ENCODE results near the gene UBE2S. TPM values are rescaled to one million over a fixed set of nuclear protein-coding genes. Genes with fewer than 3 reads are reported as not detected.

The UBE2S gene
- total RNA-seq, 4 donors from 2014 or later = 6.2 to 14.6 (median 9.2) TPM

DNA sequence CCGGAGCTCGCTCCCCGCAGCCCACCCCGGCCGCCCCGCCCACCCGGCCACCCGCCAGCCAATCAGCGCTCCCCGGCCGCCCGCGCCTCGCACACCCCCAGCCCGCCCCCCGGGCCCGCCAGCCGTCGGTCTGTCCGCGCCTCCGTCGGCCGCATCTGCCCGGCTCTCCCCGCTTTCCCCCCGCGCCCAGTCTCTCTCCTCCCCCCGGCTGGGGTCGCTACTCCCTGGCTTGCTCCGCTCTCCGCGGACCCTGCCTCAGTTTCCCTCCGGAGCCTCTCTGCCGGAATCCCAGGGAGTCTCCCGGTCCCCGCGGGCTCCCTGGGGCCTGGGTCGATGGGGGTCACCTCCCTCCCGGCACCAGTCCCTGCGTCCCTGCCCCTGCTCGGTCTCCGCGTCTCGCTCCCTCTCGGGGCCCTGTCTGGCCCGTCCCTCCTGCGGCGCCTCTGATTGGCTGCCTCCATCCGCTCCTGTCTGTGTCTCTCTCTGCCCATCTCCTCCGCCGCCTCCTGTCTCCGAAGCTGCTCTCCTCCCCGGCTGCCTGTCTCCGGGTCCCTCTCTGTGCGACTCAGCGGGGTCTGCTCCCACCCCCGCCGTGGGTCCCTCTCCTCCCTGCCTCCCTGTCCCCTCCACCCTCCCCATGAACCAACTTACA lies 37.8 kb downstream of the UBE2S start:
- no peak for DNase-seq (ENCODE audit: low spot score in 2 of 2)

DNA sequence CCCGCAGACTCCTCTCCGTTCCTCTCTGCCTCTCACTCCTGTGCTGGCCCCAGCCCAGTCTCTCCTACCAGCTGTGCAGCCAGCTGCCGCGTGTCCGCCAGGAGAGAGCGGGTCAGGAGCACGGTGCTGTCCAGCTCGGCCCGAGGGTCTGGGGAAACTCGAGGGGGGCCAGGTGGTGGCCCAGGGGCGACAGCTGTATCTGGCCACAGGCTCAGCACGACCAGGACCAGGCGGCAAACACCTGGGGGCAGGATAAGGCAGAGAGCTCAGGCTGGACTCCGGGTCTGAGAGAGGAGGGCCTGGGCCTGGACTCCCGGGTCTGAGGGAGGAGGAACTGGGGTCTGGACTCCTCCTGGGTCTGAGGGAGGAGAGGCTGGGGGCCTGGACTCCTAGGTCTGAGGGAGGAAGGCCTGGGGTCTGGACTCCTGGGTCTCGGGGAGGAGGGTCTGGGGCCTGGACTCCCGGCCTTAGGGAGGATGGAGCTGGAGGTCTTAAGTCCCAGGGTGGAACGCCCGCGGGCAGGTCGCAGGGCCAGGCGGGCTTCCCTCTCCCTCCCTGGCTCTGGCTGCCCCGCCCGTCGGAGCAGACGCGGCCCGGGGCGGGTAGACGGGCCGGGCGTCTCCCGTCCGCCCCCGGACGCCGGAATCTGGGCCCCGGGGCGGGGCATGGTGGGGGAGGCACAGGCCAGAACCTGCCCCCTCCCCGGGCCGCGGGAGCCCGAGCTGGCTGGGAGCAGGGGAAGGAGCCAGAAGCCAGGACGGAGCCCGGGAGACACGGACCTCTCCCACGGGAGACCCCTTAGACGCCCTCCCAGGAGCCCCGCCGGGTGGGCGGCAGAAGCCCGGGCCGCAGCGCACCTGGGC lies 38.7 kb downstream of the UBE2S start:
- DNase-seq (ENCODE audit: low spot score in 2 of 2) = no peak
- WGBS, 2 donors = 15 to 18% methylated on average over 32 to 42 of the region's 54 CpGs
- no peak overlapping the region for H3K4me3 ChIP-seq (ENCODE audit: low read depth, poor library complexity, severe bottlenecking)
- TF ChIP-seq POLR2A (IDR thresholded peaks at IDR 0.05) = no peak
- TF ChIP-seq, protein P1, sequence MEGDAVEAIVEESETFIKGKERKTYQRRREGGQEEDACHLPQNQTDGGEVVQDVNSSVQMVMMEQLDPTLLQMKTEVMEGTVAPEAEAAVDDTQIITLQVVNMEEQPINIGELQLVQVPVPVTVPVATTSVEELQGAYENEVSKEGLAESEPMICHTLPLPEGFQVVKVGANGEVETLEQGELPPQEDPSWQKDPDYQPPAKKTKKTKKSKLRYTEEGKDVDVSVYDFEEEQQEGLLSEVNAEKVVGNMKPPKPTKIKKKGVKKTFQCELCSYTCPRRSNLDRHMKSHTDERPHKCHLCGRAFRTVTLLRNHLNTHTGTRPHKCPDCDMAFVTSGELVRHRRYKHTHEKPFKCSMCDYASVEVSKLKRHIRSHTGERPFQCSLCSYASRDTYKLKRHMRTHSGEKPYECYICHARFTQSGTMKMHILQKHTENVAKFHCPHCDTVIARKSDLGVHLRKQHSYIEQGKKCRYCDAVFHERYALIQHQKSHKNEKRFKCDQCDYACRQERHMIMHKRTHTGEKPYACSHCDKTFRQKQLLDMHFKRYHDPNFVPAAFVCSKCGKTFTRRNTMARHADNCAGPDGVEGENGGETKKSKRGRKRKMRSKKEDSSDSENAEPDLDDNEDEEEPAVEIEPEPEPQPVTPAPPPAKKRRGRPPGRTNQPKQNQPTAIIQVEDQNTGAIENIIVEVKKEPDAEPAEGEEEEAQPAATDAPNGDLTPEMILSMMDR (IDR thresholded peaks at IDR 0.05) = no peak
- intact Hi-C loops (cut with DNase I; ENCODE audit: low total_unique reads) = no loop called here

More for the DNA sequence above, 37.8 kb downstream of the UBE2S start:
- TF ChIP-seq POLR2A (IDR thresholded peaks at IDR 0.05) = no peak
- TF ChIP-seq, protein P1 (IDR thresholded peaks at IDR 0.05) = no peak
- intact Hi-C loops (cut with DNase I; ENCODE audit: low total_unique reads) = no loop called here
- H3K4me3 ChIP-seq (ENCODE audit: low read depth, poor library complexity, severe bottlenecking) = no peak overlapping the region
- WGBS, 2 donors = 0 to 2% methylated on average over 29 to 32 of the region's 59 CpGs

DNA sequence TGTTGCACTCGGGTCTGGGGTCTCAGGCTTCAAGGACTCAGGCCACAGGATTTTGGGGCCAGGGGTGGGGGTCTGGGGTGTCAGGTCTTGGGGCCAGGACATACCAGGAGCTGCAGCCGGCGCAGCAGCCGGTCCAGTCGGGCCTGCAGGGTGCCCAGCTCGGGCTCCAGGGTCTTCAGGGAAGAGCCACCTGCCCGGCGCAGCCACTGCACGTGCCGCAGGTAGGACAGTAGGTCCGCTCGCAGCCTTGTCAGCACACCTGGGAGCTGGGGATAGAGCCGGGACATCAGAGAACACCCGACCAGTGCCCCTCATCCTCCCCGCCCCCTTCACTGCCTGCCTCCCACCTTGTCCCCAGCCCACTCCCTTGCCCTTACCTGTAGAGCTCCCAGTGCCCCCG lies 39.5 kb downstream of the UBE2S start:
- H3K4me3 ChIP-seq (ENCODE audit: low read depth, poor library complexity, severe bottlenecking) = no peak overlapping the region
- TF ChIP-seq, protein P1 (IDR thresholded peaks at IDR 0.05) = no peak
- TF ChIP-seq POLR2A (IDR thresholded peaks at IDR 0.05) = no peak
- intact Hi-C loops (cut with DNase I; ENCODE audit: low total_unique reads) = no loop called here
- 91 to 92% methylated on average over 16 of the region's 16 CpGs for WGBS, 2 donors
- DNase-seq (ENCODE audit: low spot score in 2 of 2) = no peak

DNA sequence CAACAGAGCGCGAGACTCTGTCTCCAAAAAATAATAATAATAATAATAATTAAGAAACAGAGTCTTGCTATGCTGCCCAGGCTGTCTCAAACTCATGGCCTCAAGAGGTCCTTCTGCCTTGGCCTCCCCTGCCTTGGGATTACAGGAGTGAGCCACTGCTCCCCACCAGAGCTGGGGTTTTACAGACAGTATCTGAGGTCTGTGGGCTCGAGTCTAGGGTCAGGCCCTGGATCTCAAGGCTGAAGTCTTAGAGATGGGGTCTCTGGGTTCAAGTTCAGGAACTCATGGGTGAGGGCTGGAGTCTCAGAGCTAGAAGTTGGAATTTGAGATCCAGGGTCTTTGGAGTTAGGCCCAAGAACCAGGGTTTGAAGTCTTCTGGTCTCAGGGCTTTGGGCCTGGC lies 40.8 kb downstream of the UBE2S start:
- TF ChIP-seq, protein P1 (IDR thresholded peaks at IDR 0.05) = no peak
- TF ChIP-seq POLR2A (IDR thresholded peaks at IDR 0.05) = no peak
- WGBS, 2 donors = 84 to 98% methylated on average over 3 of the region's 3 CpGs
- no peak overlapping the region for H3K4me3 ChIP-seq (ENCODE audit: low read depth, poor library complexity, severe bottlenecking)
- no peak for DNase-seq (ENCODE audit: low spot score in 2 of 2)
- intact Hi-C loops (cut with DNase I; ENCODE audit: low total_unique reads) = no loop called here

DNA sequence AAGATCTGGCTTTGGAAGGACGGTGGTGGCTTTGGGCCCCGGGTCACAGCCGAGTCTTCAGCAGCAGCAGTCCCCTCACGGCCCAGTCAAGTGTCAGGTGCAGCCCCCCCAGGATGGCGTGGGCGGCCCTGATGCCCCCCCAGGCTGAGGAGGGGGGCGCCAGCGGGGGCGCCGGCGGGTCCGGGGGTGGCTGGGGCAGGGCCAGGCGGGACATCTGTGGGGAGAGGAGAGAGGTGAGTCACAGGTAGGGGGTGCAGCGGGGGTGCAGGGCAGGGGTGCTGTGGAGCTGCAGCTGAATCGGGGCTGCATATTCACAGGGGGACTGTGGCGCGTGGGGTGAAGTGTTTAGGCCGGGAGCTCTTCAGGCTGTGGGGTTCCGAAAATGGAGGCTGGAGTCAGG lies 41.6 kb downstream of the UBE2S start:
- 66 to 68% methylated on average over 19 of the region's 19 CpGs for WGBS, 2 donors
- TF ChIP-seq, protein P1 (IDR thresholded peaks at IDR 0.05) = no peak
- no peak for TF ChIP-seq POLR2A (IDR thresholded peaks at IDR 0.05)
- intact Hi-C loops (cut with DNase I; ENCODE audit: low total_unique reads) = no loop called here
- no peak overlapping the region for H3K4me3 ChIP-seq (ENCODE audit: low read depth, poor library complexity, severe bottlenecking)
- no peak for DNase-seq (ENCODE audit: low spot score in 2 of 2)

Measured in lower leg skin (tissue), 4 donors.